HG03457 (cell line): ENCODE results near the gene BRI3BP.
"Not testable (repeated sequence)": the region's sequence is repeated elsewhere in the genome, so short reads cannot be mapped to it uniquely, and the experiment has no call there.

ENCODE experiments used
- ATAC-seq: cut with Tn5 transposase; IDR thresholded peaks from one replicate; pipeline ENCODE4 v1.9.1; 2021; ENCODE audit warnings: moderate number of reproducible peaks; ENCODE audit not compliant: unreplicated experiment

BRI3BP gene

DNA sequence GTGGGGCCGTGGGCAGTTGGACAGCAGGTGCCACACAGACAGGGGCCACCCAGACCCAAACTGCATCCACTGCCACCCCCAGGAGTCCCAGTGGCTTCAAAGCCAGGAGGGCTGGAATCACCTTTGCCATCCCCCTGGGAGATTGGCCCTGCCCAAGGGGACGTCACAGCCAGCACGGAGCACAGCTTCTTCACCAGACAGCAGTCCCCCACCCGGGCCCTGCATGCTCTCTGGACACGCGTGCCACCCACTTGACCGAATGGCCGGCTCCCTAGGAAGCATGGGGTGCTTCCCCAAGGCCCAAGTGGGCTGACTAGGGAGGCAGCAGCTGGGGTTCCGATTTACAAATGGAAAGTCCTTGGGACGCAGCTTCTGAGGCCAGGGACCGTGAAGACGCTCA is 21.8 kb upstream of the BRI3BP start:
- ATAC-seq, result no peak

DNA sequence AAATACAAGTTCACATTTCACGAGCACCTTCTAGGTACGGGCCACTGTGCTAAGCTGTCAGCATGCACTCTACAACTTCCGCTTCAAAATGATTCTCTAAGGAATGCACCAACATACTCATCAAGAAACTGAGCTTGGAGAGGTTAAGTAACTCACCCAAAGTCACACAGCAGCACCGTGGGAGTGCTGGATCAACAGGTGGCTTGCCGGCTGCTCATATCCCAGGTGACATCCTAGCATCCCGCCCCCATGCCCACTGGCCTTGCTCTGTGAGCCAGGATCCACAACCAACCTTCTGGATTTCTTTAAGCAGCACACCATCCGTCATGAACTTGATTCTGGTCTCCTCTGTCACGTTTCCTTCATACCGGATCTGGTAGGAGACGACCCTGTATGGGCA is 21.2 kb upstream of the BRI3BP start:
- no peak for ATAC-seq

DNA sequence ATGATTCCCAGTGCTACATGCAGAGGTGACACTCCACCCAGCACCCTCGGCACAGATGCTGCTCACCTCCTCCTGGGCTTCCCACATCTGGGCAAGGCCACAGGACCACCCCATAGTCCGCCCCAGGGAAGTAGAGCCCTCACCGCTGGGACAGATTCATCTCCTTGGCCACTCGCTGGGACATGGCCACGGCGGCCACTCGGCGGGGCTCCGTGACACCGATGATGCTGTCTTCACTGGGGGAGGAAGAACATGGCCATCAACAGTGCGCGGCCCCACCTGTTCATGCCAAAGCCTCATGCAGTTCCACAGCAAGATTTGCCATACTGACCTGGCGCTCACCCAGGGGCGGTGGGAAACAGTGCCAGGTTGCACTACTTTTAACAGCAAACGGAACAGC is 18.2 kb upstream of the BRI3BP start:
- no peak for ATAC-seq

DNA sequence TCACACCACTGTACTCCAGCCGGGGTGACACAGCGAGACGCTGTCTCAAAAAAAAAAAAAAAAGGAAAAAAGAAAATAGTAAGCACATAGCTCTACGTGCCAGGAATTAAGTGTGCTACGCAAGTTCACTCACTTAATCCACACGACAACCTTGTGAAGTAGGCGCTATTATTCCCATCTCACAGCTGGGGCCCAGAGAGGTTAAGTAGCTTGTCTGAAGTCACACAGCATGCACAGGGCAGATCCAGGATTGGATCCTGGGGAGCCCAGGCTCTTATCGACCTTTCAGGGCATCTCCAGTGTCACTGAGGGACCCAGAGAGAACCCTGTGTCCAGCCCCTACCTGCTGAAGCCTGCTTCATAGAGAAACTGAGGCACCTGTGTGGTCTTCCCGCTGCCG is 16.4 kb upstream of the BRI3BP start:
- ATAC-seq, result no peak

DNA sequence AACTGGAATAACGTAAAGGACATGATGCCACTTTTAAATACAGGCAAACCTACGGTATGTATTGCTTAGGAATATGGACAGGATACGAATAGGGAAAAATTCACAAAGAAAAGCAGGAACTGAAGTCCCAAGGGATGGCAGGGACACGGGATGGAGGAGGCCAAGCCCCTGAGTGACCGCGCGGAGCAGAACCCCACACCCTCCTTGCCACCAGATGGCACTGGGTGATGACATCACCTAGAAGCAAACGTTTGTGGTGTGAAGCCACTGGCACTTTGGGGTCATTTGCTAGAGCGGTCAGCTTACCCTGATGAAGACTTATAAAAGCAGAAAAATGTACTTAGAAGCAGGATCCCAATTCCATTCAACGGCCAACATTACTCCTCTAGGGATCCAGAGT is 13.9 kb upstream of the BRI3BP start:
- no peak for ATAC-seq

DNA sequence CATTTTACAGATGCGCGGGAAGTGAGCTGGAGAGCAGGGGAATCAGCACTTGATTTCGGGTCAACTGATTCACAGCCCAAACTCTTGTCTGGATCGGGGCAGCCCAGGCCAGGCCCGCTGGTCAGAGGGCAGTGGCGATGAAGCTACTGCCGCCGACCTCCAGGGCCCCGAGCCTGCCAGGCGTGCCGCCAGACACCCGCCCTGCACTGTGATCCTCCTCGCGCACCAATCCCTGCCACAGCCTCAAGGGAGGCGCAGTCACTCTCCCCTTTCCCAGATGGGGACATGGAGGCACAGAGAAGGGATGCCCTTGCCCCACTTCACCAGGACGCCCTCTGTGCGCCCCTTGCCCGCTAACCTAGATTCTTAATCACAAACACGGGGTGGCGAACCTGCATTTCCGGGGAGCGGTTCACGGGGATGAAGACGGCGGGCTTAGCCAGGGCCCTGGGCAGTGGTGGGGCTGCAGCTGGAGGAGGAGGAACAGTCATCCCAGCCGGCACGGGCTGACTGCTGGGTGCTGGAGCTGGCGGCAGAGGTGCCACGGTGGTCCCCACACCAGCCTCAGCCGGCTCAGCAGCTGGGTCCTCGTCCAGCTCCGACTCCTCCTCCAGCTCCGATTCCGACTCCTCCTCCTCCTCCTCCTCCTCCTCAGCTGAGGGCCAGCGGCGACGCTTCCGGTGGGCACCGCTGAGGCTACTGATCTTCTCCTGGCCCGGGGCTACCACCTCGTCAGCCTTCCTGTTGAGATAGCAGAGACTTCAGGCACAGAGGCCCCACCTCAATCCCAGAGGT is 13.2 kb upstream of the BRI3BP start:
- ATAC-seq, result no peak

DNA sequence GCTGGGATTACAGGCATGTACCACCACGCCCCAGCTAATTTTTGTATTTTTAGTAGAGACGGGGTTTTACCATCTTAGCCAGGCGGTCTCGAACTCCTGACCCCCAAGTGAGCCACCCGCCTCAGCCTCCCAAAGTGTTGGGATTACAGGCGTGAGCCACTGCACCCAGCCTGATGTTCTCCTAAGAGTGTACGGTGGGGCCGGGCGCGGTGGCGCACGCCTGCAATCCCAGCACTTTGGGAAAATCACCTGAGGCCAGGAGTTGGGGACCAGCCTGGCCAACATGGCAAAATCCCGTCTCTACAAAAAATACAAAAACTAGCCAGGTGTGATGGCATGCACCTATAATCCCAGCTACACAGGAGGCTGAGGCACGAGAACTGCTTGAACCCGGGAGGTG is 6.6 kb upstream of the BRI3BP start:
- ATAC-seq, result not testable (repeated sequence)

DNA sequence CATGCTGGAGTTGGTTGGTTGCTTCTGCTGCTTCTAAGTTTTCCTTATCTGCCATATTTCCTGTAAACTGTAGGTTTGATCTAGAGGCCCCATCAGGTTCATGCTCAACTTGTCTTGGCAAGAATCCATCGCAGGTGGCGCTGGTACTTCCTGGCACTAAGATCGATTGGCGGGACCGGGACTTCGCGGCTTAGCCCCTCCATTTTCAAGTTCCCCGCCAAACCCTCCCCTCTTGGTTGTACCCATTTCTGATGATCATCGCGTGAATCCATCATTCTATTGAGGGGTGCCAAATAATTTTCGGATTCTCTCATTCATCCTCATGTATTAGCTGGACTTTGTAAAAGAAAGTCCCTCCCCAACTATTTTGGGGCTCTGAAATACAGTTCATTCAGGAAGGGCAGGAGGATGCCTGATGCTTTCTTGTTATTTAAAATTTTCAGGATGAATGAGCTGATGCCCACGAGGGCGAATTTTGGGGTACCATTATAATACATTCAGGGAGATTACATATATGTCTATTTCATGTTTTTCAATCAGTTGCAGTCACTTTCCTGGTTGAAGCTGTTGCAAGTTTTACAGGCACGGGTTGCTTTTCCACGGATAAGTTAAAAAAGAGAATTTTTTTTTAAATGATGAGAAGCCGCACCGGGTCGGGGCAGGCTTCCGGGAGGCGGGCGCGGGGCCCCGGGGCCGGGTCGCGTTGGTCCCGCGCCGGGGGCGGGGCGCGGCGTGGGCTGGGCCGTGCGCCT is 395 bp upstream of the BRI3BP start:
- ATAC-seq, result no peak

DNA sequence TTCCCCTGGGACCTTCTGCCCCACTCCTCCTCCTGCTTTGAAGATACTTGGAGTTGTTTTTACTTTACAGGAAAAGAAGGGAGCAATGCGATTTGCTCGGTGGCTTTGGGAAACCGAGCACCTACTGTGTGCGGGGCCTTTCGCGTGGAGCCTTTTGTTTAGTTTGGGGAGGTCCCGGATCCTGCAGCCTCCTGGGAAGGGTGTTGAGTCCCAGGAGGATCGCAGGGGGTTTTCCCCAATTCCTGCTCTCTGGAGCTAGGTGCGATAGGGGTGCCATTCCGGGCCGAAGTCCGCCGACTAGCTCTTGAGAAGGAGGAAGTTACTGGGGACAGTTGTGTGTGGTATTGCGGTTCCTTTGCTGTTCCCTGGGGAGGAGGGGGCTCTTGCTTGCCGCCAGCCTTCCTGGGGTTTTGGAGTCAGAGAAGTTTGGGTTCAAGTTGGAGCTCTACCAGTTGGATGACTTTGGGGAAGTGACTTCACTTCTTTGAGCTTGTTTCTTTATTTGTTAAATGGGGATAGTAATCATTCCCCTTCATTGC is 1.1 kb downstream of the BRI3BP start:
- ATAC-seq, result no peak

DNA sequence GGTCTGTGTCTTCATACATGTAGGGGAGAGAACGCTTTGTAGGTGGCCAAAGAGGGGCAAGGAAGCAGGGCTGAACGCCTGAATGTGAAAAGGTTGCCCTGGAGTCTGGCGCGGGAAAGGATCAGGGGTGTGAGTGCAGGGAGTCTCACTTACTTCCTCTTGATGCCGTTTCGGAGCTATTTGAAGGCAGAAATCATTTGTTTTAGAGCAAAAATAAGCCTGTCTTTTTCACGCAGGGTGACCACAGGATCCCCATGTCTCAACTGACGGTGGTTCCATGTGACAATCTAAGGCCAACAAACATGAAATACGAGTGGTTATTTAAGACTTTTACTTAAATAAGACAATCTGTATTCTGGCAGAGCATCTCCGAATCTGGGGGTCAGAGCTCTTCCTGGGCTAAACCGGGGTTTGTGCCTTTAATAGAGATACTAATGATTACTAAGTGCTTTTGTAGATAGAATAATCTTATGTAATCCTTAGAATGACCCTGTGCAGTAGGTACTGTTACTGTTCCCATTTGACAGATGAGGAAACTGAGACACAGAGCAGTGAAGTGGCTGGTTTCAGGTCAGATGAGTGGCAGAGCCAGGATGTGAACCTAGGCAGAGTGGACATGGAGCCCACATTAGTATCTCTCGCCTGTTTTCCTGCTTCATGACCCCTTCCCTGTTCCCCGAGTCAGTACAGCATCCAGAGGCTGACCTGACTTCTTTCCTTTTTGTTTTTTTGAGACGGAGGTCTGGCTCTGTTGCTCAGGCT is 1.9 kb downstream of the BRI3BP start:
- no peak for ATAC-seq

DNA sequence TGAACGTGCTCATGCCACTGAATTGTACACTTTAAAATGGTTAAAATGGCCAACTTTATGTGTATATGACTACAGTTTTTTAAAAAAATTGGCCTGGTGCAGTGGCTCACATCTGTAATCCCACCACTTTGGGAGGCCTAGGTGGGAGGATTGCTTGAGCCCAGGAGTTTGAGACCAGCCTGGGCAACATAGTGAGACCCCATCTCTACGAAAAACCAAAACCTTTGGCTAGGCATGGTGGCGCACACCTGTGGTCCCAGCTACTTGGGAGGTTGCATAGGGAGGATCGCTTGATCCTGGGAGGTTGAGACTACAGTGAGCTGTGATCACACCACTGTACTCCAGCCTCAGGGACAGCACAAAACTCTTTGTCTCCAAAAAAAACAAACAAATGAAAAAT is 5.3 kb downstream of the BRI3BP start:
- ATAC-seq, result no peak

DNA sequence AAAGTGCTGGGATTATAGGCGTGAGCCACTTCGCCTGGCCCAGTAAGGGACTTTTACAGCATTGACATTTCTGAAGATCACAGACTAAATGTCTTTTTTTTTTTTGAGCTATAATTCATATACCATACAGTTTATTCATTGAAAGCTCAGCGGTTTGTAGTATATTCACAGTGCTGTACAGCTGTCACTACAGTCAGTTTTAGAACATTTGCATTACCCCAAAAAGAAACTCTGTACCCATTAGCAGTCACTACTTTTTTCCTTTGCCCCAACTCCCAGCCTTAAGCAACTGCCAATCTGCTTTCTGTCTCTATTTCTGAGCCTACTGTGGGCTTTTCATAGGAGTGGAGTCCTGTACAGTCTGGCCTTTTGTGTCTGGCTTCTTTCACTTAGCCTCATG is 8.2 kb downstream of the BRI3BP start:
- ATAC-seq, result no peak

DNA sequence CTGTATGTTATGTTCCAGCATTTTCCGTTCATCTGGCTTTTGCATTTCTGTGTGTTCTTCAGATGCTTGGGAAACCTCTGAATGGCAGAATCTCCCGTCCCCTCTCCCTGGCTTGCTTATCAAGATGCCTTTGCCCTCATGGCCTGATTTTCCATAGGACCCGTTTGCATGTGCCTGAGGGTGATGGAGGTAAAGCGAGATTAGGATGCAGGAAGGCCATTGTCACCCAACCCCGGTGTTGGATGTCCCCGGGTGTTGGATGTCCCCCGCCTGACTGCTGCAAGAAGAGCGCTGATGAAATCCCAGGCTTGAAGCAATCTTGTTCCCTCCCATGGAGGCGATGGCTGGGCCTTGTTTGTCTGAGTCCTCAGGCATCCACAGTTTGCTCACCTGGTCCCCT is 9.6 kb downstream of the BRI3BP start:
- no peak for ATAC-seq

DNA sequence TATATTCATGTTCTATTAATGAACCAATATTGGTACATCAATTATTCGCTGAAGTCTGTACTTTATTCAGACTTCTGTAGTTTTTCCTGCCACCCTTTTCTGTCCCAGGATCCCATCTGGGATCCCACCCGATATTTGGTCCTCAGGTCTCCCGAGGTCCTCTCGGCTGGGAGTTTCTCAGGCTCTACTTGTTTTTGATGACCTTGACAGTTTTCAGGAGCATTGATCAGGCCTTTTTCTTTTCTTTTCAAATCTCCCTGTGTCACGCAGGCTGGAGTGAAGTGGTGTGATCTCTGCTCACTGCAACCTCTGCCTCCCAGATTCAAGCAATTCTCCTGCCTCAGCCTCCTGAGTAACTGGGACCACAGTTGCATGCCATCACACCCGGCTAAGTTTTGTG is 11.2 kb downstream of the BRI3BP start:
- ATAC-seq, result no peak

DNA sequence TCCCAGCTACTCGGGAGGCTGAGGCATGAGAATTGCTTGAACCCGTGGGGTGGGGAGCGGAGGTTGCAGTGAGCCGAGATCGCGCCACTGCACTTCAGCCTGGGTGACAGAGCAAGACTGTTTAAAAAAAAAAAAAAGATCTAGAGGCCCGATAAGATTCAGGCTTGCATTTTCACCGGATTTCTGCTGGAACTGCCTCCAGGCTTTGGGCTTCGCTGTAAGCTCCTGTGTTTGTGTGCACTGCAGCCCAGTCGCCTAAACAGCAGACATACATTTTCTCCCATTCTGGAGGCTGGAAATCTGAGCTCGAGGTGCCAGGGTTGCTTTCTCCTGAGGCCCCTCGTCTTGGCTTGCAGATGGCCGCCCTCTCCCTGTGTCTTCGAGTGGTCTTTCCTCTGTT is 12.2 kb downstream of the BRI3BP start:
- ATAC-seq, result no peak

DNA sequence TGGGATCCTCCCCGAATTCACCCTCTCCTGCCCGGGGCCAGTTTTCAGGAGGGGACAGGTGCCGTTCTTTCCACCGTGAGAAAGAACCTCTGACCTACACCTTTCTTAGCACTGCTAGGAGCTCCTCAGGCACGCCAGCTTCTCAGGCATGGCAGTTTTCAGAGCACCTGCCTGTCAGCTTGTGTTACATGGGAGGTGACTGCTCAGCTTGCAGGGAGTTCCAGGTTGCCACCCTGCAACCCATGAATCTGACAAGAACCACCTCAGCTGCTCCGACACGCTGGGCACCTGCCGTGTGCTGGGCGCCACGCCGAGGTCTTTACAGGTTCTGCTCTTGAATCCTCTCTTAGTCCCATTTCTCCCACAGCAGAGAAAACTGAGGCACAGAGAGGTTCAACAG is 12.9 kb downstream of the BRI3BP start:
- no peak for ATAC-seq

DNA sequence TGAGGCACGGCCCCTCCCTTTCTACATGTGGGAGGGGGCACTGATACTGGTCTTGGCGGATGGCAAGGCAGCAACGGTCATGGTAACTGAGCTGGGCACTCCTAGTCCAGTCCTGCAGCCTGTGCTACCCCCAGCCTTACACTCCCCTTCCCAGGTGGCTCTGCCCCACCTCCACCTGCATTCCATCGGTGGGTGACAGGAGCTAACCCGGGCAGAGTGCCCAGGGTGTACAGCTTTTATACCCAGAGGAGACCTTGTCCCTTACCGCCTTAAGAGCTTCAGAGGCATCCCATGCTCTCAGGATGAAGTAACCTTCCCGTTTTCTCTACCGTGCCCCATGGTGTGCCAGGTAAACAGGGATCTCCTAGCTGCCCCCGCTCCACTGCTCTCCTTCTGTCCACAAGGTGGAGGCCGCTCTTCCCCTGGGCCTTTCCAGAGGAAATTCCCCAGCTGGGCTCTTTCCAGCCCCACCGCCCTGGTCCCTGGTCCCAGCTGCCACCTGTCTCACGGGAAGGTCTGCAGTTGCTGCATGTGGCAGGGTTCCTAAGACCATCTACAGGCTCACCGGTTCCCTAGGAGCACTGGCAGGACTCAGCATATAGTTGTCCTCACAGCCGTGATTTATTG is 20.5 kb downstream of the BRI3BP start:
- no peak for ATAC-seq

DNA sequence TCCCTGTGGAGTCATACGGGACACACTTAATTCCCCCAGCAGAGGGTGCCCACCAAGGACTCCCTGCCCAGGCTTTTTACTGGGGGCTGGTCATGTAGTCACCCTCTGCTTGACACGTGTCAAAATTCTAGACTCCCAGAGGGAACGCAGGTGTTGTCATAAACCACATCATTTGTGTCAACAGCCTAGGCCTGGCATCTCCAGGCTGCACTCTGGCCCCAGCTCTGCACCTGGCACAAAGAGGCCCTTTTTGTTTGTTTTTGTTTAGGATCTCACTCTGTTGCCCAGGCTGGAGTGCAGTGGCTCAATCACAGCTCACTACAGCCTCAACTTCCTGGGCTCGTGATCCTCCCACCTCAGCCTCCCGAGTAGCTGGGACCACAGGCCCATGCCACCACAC is 21.1 kb downstream of the BRI3BP start:
- no peak for ATAC-seq

DNA sequence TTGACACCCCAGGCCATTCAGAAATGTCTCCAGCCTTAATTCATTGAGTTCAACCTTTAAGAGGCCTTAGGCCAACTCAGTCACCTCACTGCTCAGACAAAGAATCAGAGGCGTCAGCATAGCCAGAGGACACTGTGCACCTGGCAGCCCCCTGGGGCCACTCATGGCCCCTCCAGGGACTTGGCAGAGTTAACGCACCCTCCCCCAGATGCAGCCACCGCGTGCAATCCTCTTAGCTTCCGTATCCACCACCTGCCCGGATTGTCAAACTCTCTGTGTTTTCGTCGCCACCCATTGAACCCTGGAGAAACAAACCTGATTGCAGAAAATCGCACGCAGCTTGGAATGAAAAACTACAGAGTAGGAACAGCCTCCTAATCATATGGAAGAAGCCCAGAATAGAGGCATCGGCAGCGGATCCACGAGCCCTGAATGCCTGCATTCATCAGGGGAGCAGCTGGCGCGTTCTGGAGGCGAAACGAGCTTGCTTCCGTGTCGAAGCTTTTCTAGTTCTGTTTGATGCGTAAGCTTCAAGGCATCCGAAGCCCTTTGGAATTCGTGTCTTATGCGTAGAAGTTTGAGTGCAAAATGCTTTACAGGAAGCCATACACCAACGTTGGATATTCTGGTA is 22.4 kb downstream of the BRI3BP start:
- ATAC-seq, result no peak

DNA sequence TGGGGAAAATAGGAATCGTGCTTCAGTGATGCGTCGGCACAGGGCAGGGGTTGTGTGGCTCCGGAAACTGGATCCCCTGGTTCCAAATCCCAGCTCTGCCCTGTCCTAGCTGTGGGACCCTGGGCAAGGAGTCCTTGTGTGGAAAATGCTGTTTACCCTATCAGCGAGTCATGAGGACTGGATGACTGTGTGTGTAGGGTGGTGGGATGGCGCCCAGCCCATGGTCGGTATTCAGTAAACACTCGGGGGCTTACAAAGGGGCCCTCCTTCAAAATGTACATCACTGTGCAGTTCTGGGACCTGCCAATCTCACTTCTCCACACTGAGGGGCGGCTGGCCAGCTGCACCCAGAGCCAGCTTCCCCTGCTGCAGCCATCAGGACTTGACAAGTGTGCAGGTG is 24.4 kb downstream of the BRI3BP start:
- ATAC-seq, result no peak

DNA sequence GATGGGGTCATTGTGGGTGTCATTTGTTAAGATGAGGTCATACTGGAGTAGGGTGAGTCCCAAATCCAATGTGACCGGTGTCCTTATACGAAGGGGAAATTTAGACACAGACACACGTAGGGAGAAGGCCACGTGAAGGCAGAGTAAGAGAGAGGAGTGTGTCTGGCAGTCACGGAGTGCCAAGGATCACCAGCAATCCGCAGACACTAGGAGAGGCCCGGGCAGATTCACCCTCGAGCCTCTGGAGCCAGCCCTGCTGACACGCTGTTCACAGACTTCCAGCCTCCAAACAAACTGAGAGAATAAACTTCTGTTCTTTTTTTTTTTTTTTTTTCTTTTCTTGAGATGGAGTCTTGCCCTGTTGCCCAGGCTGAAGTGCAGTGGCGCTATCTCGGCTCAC is 24.9 kb downstream of the BRI3BP start:
- ATAC-seq, result no peak
